ENCODE data around the gene C11orf42.

The C11orf42 gene, protein sequence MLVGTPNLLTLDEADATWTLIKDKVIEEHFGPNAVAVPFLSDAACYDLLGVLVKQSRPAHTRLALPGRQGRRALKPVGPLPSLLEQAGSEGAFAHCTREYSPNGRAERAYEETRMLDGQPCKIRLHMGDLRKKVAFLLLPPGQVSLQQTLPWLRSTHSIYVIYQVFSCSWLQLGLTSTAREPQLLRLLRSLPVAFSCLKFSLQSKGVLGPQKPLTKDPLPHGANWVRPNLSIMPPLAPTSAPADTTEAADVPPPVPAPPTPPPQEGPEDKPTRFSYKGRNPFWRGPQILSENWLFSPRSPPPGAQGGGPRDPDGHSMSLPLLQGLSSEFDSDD

DNA sequence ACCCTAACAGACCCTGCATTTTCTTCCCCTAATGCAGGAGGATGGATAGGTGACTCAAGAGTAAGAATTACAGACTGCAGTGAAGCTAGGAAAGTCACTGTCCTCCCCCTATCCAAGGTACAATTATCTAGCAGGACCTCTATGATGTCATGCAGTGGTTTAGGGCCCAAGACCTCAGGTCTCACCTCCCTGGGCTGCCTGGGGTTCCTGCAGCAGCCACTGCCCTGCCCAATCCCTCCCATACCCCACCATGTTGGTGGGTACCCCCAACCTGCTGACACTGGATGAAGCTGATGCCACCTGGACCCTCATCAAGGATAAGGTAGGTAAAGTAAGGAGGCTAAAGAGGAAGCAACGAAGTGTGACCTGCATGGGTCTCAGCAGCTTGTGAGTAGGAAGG is at the start of gene C11orf42:
Gene C11orf42 (plus strand): TSS at position 192 of the 400 bp plus-strand sequence. CDS start 59 bp downstream, at position 251.
- DNase-seq (ENCODE audit: insufficient read length, low spot score) (no peak), FAIRE-seq (peak; percentile 74)

DNA sequence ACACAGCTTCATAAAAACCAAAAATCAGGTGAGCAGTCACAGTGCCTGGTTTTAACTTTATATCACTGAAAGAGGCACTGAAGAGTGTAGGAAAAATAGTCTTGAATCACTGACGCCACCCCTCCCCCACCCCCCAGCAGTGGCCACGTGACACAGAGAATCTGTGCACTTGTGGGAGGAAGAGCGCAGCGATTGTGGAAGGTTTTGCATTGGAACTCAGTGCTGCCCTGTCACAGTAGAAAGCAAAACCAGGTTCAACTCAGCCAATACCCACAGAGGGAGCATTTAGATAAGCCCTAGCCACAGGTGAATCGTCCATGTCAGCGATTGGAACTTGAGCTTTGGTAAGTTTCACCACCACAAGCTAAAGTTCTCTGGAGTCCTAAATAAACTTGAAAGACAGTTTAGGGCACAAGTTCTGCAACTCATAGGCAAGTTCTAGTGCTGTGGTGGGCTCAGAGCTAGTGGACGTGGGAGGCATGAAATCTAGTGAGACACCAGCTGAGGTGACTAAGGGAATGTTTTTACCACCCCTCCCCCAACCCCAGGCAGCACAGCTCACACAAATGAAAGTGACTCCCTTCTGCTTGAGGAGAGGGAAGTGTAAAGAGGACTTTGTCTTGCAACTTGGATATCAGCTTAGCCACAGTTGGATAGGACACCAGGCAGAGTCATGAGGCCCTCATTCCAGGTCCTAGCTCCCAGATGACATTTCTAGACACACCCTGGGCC is 48.6 kb upstream of the C11orf42 start:
- FAIRE-seq: no peak

DNA sequence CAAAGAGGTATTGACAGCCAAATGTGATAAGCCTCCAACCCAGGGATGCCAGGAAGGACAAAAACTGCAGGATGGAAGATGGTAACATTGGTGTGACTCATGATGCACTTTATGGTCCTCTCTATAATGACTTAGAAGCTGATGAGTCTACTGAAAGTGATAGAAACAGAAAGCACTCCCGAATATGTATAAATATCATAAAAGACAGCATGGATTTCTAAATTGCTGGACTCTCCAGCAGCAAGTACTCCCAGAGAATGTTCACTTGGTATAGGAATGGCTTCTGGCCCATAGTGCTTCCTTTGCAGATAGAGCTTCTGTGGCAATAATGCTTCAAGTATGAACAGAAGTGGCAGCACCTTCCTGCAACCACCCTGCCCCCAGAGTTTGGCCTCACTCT is 35.1 kb upstream of the C11orf42 start, which contains the start of gene OR52B2:
Gene OR52B2 (minus strand): TSS at position 101 of the 400 bp plus-strand sequence. CDS start 0 bp downstream, at position 101.
- no peak for FAIRE-seq
- DNase-seq (ENCODE audit: insufficient read length, low spot score): no peak

More for the DNA sequence above, 48.6 kb upstream of the C11orf42 start:
- no peak for DNase-seq (ENCODE audit: insufficient read length, low spot score)

DNA sequence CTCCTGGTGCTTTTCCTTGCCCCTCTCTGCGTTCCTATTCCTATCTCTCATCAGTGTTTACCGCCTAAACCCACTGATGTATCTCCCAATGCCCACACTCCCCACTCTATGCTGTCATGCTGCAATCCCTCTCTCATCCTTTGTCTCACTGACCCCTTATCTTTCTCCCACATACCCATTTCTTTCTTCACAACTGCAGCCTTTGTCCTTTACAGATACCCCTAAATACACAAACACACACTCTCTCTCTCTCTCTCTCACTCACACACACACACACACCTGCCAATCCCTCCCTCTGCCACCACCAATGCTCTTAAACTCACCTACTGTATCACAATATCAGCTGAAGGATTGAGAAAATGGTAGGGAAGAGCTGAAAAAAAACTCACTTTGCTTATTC is 29.9 kb upstream of the C11orf42 start:
- FAIRE-seq: no peak
- DNase-seq (ENCODE audit: insufficient read length, low spot score): no peak

DNA sequence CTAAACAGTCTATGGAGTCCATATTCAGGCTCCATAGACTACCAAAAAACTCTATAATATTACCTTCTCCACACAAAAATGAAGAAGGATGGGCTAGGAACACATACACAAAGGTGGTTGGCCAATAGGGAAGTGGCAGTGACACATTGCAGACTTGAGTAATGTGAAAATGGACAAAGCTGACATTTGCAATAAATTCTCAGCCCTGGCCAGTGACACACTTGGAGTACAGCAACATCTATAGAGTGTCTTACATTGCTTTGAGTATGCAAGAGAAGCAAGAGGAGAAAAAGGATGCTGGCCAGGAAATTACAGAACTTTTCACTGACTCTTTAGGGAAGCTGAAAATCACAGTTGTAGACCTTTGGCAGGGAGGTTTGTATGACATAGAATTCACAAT is 13.6 kb upstream of the C11orf42 start:
- no peak for DNase-seq (ENCODE audit: insufficient read length, low spot score)
- no peak for FAIRE-seq

DNA sequence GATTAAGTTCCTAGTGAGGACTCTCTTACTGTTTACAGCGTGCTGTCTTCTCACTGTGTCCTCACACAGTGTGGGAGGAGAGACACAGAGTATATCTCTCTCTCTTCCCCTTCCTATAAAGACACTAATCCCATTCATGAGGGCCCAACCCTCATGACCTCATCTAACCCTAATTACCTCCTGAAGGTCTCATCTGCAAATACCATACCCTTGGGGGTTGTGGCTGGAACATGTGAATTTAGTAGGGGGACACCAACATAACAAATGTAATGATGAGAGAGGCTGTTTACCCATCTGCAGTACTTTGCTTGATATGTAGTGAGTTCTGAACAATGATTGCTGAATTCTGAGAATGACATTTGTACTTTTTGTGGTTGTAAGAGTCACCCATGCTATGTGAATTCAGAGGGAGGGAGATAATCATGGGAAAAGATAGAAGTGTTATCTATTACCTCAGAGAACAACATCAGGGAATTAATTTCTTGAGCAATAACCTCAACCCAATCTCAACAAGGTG is 11.2 kb upstream of the C11orf42 start:
- DNase-seq (ENCODE audit: insufficient read length, low spot score) (no peak), FAIRE-seq (no peak)

DNA sequence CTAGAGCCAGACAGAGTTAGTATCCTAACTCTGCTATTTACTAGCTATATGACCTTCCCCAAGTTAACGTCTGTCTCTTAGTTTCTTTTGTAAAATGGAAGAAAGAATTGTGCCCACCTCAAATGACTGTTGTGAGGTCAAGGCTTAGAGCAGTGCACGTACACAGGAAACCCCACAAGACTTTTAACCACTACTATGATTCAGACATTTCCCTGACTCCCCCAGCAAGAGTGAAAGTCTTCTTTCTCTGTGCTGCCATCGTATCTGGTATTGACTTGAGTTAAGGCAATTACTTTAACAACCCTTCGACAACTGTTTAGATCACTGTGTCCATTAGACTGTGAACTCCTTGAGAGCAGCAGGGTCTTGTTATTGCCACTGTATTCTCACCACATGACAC is 9.0 kb upstream of the C11orf42 start:
- FAIRE-seq: no peak
- no peak for DNase-seq (ENCODE audit: insufficient read length, low spot score)

DNA sequence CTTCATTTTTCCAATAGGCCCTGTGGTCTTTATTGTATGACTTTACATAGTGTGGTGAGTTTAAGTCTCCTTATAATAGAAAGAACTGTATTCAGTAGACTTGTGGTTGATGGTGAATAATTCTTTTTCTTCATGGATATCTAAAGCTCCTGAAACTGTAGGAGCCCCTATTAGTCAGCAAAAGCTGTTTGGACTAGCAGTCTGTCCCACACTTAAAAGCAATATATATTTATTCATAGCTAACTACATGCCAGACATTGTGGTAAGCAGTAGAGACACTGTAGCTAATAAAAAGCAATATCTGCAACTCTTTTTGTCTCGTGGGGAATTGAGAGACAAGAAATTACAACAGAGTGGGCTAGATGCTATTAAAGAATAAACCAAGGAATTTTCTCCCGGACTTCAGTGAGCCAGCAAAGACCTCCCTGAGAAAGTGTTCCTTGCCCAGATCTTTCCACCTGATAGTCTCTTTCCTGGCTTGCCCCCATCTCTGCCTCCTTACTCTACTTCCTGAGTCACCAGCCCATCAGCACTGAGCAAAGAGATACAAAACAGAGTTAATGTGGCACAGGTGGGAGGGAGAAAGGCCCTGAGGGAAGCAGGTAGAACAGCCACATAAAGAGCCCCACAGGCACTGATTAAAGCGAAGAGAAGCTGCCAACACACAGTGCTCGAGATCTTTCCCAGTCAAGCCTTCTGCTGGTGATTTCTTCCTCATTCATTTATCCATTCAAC is 7.7 kb upstream of the C11orf42 start:
- no peak for DNase-seq (ENCODE audit: insufficient read length, low spot score)
- FAIRE-seq: no peak

DNA sequence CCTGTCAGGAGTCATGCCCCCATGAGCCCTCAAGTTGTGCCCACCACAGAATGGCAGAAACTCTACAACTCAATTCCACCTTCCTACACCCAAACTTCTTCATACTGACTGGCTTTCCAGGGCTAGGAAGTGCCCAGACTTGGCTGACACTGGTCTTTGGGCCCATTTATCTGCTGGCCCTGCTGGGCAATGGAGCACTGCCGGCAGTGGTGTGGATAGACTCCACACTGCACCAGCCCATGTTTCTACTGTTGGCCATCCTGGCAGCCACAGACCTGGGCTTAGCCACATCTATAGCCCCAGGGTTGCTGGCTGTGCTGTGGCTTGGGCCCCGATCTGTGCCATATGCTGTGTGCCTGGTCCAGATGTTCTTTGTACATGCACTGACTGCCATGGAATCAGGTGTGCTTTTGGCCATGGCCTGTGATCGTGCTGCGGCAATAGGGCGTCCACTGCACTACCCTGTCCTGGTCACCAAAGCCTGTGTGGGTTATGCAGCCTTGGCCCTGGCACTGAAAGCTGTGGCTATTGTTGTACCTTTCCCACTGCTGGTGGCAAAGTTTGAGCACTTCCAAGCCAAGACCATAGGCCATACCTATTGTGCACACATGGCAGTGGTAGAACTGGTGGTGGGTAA is 6.1 kb upstream of the C11orf42 start, which contains the start of gene OR52W1:
Gene OR52W1 (plus strand): TSS at position 51 of the 637 bp plus-strand sequence. CDS start 0 bp downstream, at position 51.
- DNase-seq (ENCODE audit: insufficient read length, low spot score) (no peak), FAIRE-seq (peak; percentile 16)

DNA sequence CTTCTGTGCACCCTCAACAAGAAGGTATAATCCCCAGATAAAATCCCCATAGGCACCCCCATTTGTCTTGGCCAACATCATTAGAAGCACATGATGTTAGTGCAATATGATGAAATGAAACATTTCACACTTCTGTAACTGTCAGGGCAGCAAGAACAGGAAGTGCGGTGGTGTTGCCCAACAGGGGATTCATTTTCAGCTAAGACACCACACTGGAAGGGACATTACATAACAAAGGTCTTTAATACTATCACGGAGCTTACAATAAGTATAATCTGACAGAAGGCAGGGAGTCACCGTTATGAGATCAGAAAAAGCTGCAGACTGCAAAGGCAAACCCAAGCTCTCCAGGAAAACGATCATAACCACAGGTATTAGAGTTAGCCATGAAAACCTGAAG is 4.4 kb upstream of the C11orf42 start:
- FAIRE-seq (no peak), DNase-seq (ENCODE audit: insufficient read length, low spot score) (no peak)

DNA sequence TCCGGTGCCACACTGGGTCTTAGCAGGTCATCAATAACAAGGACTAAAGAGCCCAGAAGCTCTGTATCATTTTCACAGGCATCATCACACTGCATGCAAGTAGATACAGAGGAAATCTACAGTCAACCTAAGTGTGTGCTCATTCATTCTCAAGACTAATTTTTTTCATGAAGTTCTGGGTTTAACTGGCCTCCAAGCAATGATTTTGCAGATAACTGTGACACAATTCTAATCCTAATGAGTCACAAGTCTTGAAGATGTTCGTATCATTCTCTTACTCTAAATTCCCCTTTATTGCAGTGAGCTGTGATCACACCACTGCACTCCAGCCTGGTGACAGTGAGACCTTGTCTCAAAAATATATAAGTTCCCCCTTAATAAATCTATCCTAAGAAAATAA is 3.9 kb upstream of the C11orf42 start:
- DNase-seq (ENCODE audit: insufficient read length, low spot score) (no peak), FAIRE-seq (no peak)

DNA sequence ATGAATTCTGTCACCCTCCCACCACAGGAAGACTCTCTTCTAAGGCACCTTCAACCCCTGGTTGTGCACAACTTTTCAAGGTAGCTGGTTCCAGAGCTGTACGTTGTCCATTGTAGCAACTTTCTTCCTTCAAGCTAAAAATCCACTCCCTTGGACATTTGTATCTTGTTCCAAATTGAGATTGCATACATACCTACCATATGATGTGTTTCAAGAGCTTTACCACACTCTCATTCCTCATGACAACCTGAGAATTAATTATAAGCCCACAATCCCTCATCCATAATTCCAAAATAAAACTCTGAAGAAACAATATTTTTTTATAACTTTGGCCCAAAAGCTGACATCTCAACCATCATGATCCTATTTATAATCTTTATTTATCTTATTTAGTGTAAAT is 3.3 kb upstream of the C11orf42 start:
- no peak for DNase-seq (ENCODE audit: insufficient read length, low spot score)
- FAIRE-seq: no peak

DNA sequence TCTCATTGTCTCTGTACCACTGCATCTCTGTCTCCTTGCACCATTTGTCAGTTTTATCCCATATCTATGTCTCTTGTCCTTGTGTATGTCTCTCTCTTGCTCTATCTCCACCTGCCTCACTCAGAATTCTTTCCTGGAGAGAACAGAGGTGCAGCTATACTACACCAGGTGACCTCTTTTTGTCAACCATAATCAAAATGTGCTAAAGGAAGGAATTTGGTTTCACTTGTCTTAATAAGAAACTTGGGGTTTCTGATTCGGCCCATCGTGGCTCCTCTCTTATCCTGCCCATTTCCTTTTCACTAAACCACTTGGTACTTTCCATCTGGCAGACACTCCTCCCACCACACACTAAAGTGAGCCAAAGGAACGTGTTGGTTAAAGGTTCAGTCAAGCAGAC is 2.0 kb upstream of the C11orf42 start:
- DNase-seq (ENCODE audit: insufficient read length, low spot score) (no peak), FAIRE-seq (no peak)

DNA sequence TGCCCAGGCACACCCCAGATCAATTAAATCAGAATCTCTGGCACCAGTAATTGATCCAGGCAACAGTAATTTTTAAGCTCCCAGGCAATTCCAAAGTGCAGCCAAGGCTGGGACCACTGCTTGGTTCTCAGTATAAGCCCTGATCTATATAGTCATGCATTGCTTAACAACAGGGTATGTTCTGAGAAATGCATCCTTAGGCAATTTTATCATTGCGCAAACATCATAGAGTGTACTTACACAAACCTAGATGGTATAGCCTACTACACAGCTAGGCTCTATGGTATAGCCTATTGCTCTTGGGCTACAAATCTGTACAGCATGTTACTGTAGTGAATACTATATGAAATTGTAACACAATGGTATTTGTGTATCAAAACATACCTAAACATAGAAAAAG is 651 bp upstream of the C11orf42 start:
- DNase-seq (ENCODE audit: insufficient read length, low spot score) (no peak), FAIRE-seq (no peak)

DNA sequence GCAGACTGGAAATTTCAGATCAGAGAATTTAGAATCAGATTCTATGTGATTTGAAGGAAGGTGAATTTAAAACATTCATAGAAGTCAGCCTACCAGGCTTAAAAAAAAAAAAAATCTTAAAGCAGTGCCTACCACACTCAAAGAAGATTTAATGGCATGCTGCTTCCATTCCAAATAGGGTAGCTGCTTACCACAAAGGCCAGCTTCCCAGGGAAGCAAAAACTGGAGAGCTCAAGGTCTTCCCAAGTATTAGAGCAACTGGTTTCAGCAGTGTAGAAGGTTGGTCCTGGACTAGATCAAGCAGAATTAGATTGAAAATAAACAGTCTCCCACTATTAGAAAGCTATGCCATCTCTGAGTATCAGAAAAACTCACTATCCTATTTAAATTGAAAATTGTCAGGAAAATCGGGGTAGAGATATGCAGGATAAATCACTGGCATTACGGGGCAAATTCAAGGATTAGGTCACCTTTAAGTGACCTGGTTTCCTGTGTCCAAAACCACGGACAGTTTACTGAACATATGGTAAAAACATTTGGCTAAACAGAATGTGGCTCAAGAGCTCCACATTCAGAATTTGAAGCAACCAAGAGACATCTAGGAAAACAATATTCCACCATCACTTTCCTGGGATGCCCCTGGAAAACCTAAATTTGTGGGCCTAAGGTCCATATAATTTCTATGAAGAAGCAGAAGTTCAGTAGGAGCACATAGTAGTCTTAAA is 1.3 kb downstream of the C11orf42 start:
- FAIRE-seq (no peak), DNase-seq (ENCODE audit: insufficient read length, low spot score) (no peak)

DNA sequence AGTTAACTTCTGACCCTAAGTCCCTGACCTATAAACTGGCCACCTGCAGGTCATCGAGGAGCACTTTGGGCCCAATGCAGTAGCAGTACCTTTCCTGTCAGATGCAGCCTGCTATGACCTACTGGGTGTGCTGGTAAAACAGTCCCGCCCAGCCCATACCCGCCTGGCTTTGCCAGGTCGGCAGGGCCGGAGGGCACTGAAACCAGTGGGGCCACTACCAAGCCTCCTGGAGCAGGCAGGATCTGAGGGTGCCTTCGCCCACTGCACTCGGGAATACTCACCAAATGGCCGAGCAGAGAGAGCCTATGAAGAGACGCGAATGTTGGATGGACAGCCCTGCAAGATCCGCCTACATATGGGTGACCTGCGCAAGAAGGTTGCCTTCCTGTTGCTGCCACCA is 4.4 kb downstream of the C11orf42 start:
- FAIRE-seq (no peak), DNase-seq (ENCODE audit: insufficient read length, low spot score) (no peak)

DNA sequence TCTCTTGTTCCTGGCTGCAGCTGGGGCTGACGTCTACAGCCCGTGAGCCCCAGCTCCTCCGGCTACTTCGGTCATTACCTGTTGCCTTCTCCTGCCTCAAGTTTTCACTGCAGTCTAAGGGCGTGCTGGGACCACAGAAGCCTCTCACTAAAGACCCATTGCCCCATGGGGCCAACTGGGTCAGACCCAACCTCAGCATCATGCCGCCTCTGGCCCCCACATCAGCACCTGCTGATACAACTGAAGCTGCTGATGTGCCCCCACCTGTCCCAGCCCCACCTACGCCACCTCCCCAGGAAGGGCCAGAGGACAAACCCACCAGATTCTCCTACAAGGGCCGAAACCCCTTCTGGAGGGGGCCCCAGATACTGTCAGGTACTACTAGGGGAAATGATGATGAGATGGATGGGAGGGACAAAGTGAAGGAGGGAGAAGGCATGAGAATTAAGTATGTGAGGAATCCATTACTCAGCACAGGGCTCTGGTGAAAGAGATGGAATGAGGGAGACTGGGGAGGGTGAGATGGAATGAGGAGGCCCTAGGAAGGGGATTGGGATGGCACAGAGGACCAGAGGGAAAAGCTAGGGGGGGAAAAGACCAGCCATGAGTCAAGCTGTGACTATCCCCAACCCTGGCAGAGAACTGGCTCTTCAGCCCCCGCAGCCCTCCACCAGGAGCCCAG is 5.1 kb downstream of the C11orf42 start:
- DNase-seq (ENCODE audit: insufficient read length, low spot score) (no peak), FAIRE-seq (no peak)

DNA sequence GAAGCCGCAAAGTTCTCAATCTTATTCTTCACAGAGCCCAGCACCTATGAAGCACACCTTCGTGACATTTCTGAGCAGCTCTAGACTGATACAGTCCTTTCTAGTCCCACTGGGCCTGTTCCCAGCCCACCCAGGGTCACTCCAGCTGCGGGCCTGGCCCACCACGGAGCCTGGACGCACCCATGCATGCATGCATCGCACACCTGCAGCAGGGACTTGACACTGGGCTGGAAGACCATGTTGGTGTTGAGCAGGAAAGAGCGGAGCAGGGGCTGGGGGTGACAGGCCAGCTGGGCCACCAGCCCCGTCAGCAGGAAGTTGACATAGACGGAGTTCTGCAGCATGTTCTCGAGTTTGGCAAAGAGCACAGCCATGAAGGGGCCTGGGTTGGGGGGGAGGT is 9.2 kb downstream of the C11orf42 start:
- FAIRE-seq: no peak

DNA sequence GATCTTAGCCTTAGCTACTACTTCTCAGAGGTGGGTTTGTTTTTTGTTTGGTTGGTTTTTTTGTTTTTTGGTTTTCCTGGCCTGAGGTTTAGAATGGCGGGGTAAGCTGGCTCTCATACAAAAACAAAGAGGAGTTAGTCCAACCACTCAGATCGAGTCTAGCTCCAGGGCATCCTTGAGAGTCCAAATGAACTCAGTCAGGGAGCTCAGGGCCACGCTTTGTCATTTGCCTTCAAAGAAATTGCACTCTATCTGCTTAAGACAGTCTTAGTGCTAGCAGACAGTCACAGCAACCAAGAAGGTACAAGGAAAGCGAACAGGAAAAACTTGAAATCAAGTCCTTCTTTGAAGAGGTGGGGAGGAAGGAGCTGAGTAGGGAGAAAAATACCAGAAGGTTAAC is 11.1 kb downstream of the C11orf42 start:
- DNase-seq (ENCODE audit: insufficient read length, low spot score) (no peak), FAIRE-seq (no peak)

More for the DNA sequence above, 9.2 kb downstream of the C11orf42 start:
- no peak for DNase-seq (ENCODE audit: insufficient read length, low spot score)

Measured in HTR-8/SVneo (cell line).